Right lobe of liver (tissue), 6 donors: ENCODE measurements around the gene FGF14. TPM values are rescaled to one million over a fixed set of nuclear protein-coding genes. Genes with fewer than 3 reads are reported as not detected.

Experiments used
- ATAC-seq, 4 donors: fragments of 200-7000 bp; cut with Tn5 transposase; one replicate each; pipeline ENCODE4 v1.9.1; 2020; ENCODE audit warnings: mild to moderate bottlenecking in 4 of 4, moderate library complexity in 4 of 4
- DNase-seq, 3 donors: peaks; one replicate each; pipeline ENCODE4 v3.0.0-alpha.2; 2020
- H3K27ac ChIP-seq, 3 donors: fragments of 200-600 bp; one replicate each; pipeline ENCODE4 v1.8.0; 2022
- H3K27me3 ChIP-seq, 2 donors: fragments of 200-600 bp; one replicate each; pipeline ENCODE4 v1.8.0; 2022
- H3K36me3 ChIP-seq, 4 donors: fragments of 200-600 bp; sonication (generic) in 1 of 4; one replicate each; pipeline versions ENCODE4 v1.5.1 to v1.8.0; 2017 to 2022; ENCODE audit warnings: control low read depth in 1 of 4
- H3K4me1 ChIP-seq, 4 donors: fragments of 200-600 bp; sonication (generic) in 1 of 4; one replicate each; pipeline versions ENCODE4 v1.5.1 to v1.8.0; 2017 to 2022; ENCODE audit warnings: control low read depth in 1 of 4
- H3K4me3 ChIP-seq, 3 donors: fragments of 200-600 bp; one replicate each; pipeline ENCODE4 v1.8.0; 2022
- H3K9me3 ChIP-seq, 4 donors: fragments of 200-600 bp; sonication (generic) in 1 of 4; one replicate each; pipeline versions ENCODE4 v1.5.1 to v1.8.0; 2017 to 2022; ENCODE audit warnings: control low read depth in 1 of 4
- POLR2A ChIP-seq: fragments of 450-650 bp; IDR thresholded peaks from one replicate; pipeline ENCODE4 v1.6.1; 2017; ENCODE audit warnings: antibody characterized with exemption, mild to moderate bottlenecking
- WGBS: methylation state at CpG from one replicate; pipeline ENCODE4 v1.1.6; 2018; ENCODE audit warnings: low coverage, low lambda C conversion rate; ENCODE audit not compliant: insufficient coverage; ENCODE audit errors: missing lambda C conversion rate; 5-methylcytosine and 5-hydroxymethylcytosine counted together
- intact Hi-C, 2 donors: fragments of 100-400 bp; cut with DNase I; formaldehyde crosslinking; loops; one replicate each; pipeline versions ENCODE4 v1.11.2 to v1.14.1; 2022
- total RNA-seq, 6 experiments: library from RNA; depleted of rRNA in 2 of 6; stranded (reverse); fragments of >200 nt in 2 of 6; fragmentation: NEBNext Ultra II Directional in 3 of 6; extraction: Animal tissue kit (Norgen Biotek cat#: 25700) in 3 of 6; gene quantifications; one replicate each; pipeline versions ENCODE4 v1.1.0 to v1.2.4, GENCODE V29; 2016 to 2023
- TF ChIP-seq, protein P1 (sequence below), 4 donors: fragments of 200-600 bp in 3 of 4; fragments of 450-650 bp in 1 of 4; IDR thresholded peaks; one replicate each; pipeline versions ENCODE4 v1.5.1 to v1.8.0; 2016 to 2022; ENCODE audit warnings: antibody characterized with exemption in 4 of 4, mild to moderate bottlenecking in 2 of 4
- donor health status: DM: no; HTN: yes; CAD: no.
- donor health status: DM: no; HTN: no; CAD: no.
- donor health status: DM: no; HTN: no; CAD: no.
- donor health status: DM: no; HTN: yes; CAD: no.
- donor health status: DM: no; HTN: yes; CAD: no.

Gene FGF14
- total RNA-seq, 6 experiments from 2014 or later, result 0.42 to 6.3 (median 1.2) TPM

DNA sequence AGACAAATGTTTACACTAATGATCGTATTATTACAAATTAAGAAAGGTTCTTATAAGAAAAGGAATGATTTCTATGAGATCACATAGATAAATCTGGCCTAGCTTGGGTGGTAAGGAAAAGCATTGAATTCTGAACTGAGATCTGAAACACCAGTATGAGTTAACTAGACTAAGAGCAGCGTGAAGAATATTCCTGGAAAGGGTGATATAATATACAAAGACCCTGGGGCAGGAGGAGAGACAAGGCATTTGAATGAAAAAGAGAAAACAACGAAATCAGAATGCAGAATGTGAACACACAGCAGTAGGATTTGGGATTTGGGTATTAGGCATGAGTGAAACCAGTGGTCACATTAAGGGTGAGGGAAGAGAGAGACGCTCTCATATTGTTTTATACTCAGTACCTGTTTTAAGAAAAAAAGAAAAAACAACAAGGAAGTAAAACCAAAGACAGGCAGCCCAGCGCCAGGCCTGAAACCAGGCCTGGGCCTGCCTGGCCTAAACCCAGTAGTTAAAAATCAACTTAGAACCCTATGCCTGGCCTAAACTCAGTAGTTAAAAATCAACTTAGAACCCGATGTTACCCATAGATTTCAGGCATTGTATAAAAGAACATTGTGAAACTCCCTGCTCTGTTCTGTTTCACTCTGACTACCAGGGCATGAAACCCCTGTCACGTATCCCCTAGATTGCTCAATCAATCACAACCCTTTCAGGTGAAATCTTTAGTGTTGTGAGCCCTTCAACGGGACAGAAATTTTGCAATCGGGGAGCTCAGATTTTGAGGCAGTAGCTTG is 662.3 kb downstream of the FGF14 start:
- ATAC-seq (peak; percentile 91 to 96 (median 94)), DNase-seq (peak in 1 of 3 donors; percentile 82)
- intact Hi-C loops, result no loop called here
- Histone ChIP-seq H3K4me3 (no peak overlapping the region), H3K9me3 (no peaks in the 10 kb centered on the region), H3K27ac (peak overlapping the region; percentile 59 to 95 (median 93)), H3K27me3 (no peaks in the 10 kb centered on the region), H3K4me1 (peaks cover 0 to 32% (median 12%) of the 10 kb centered on the region in 4 donors), H3K36me3 (no peaks in the 10 kb centered on the region)
- WGBS, result 24% methylated on average over 9 of the region's 9 CpGs
- TF ChIP-seq, protein P1, sequence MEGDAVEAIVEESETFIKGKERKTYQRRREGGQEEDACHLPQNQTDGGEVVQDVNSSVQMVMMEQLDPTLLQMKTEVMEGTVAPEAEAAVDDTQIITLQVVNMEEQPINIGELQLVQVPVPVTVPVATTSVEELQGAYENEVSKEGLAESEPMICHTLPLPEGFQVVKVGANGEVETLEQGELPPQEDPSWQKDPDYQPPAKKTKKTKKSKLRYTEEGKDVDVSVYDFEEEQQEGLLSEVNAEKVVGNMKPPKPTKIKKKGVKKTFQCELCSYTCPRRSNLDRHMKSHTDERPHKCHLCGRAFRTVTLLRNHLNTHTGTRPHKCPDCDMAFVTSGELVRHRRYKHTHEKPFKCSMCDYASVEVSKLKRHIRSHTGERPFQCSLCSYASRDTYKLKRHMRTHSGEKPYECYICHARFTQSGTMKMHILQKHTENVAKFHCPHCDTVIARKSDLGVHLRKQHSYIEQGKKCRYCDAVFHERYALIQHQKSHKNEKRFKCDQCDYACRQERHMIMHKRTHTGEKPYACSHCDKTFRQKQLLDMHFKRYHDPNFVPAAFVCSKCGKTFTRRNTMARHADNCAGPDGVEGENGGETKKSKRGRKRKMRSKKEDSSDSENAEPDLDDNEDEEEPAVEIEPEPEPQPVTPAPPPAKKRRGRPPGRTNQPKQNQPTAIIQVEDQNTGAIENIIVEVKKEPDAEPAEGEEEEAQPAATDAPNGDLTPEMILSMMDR (IDR thresholded peaks at IDR 0.05), result no peak
- TF ChIP-seq POLR2A, result peak; percentile 28

DNA sequence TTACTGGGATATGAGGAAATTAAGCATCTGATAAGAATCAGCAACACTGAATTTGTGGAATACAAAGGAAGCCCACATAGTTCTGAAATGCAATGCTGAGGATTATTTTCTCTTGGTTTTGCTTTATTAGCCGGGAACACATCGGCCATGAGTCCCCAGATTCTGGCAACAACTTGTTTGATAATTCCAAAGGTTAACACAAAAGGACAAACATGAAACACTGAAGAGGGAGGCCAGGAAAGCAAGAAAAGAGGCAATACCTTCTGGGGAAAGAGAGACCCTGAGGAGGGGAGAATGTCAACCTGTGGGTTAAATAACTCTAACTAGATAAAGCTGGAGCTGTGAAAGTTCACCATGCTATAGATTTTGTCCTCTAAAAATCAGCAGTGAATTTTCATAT is 663.5 kb downstream of the FGF14 start:
- peaks cover 0 to 32% (median 12%) of the 10 kb centered on the region in 4 donors for H3K4me1 ChIP-seq
- ATAC-seq, result peak; percentile 43 to 72 (median 59)
- H3K27ac ChIP-seq, result peak overlapping the region; percentile 28 to 95 (median 93)
- no peaks in the 10 kb centered on the region for H3K27me3 ChIP-seq
- H3K4me3 ChIP-seq, result no peak overlapping the region
- intact Hi-C loops, result no loop called here
- H3K36me3 ChIP-seq, result no peaks in the 10 kb centered on the region
- WGBS, result 34% methylated on average over 2 of the region's 2 CpGs
- H3K9me3 ChIP-seq, result no peaks in the 10 kb centered on the region
- no peak for DNase-seq
- TF ChIP-seq POLR2A, result no peak
- TF ChIP-seq, protein P1 (IDR thresholded peaks at IDR 0.05), result no peak

DNA sequence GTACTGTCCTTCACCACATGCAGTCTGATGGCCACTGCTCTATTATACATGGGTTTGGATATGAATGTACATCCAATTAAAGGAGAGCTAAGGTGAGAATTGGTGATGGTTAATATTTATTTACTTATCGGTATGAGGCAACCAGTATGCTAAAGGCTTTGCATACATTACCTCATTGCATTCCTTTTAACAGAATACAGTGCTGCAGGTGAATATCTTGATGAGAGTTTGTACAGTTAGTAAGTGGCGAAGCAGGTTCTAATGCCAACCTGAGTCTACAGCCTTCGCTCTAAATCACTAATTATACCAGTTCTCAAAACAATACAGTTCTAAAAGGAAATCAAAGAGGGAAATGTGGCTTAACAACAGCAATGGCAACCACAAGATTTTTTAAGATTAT is 665.3 kb downstream of the FGF14 start:
- Histone ChIP-seq H3K9me3 (no peaks in the 10 kb centered on the region), H3K27me3 (no peaks in the 10 kb centered on the region), H3K4me1 (peaks cover 0 to 32% (median 12%) of the 10 kb centered on the region in 4 donors), H3K36me3 (no peaks in the 10 kb centered on the region), H3K27ac (no peak overlapping the region), H3K4me3 (no peak overlapping the region)
- intact Hi-C loops, result no loop called here
- ATAC-seq, result no peak
- TF ChIP-seq POLR2A, result no peak
- TF ChIP-seq, protein P1 (IDR thresholded peaks at IDR 0.05), result no peak
- DNase-seq, result no peak
- WGBS, result 48% methylated on average over 3 of the region's 3 CpGs

DNA sequence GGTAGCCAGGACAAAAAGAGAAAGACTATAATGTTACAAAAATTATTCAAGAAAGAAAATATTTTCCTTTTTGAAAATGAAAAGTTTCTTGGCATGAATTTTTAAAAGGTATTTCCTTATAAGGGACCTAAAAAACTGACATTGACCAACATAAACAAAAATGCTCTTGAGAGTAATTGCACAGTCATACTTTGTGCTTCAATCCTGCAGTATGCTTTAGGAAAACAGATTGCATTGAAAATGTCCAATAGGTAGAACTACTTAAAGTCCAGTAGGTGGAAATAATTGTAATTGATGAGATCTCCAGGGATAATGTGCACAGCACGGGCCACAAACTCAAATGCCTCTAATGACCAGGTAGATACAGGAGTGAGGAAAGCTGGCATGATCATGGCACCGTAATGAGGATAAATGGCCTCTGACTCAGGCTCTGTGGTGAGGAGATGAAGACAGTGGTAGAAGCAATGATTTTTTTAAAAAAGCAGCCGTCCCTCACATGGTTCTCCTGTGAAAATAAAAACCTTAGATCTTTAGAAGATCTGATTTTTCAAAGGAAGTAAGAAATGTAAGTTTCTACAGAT is 671.3 kb downstream of the FGF14 start:
- TF ChIP-seq, protein P1 (IDR thresholded peaks at IDR 0.05), result no peak
- no peak for TF ChIP-seq POLR2A
- Histone ChIP-seq H3K36me3 (no peaks in the 10 kb centered on the region), H3K9me3 (no peaks in the 10 kb centered on the region), H3K27ac (no peak overlapping the region), H3K27me3 (no peaks in the 10 kb centered on the region), H3K4me1 (peaks cover 0 to 3% (median 0%) of the 10 kb centered on the region in 4 donors), H3K4me3 (no peak overlapping the region)
- 93% methylated on average over 3 of the region's 3 CpGs for WGBS
- DNase-seq (no peak), ATAC-seq (no peak)
- intact Hi-C loops, result no loop called here
